ENCODE results near the gene PRRG1.
A peak's percentile ranks its signal among the peaks of the same experiment; 100 is the strongest.

Gene PRRG1

DNA sequence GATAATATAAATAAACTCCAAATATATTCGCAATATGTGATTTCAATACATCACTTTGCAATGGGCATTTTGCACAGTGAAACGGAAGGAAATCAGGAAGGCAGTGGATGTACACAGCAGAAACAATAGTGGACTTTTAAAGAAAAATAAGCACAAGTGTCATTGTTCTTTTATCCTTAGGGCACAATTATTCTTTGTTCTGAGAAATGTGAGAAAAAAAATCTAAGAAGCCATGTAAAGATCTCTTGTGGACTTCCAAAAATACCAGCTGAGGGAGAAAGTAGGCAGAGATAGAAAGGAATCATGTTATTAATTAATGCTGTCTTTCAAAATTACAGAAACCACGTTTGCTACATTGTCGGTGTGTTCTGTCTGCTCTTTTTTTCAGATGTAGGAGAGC, 17.6 kb upstream of the PRRG1 start:
- DNase-seq (ENCODE audit: low read depth), result no peak
- no peak overlapping the region for H3K4me3 ChIP-seq (ENCODE audit: low read depth, low read length)
- TF ChIP-seq, protein P1, sequence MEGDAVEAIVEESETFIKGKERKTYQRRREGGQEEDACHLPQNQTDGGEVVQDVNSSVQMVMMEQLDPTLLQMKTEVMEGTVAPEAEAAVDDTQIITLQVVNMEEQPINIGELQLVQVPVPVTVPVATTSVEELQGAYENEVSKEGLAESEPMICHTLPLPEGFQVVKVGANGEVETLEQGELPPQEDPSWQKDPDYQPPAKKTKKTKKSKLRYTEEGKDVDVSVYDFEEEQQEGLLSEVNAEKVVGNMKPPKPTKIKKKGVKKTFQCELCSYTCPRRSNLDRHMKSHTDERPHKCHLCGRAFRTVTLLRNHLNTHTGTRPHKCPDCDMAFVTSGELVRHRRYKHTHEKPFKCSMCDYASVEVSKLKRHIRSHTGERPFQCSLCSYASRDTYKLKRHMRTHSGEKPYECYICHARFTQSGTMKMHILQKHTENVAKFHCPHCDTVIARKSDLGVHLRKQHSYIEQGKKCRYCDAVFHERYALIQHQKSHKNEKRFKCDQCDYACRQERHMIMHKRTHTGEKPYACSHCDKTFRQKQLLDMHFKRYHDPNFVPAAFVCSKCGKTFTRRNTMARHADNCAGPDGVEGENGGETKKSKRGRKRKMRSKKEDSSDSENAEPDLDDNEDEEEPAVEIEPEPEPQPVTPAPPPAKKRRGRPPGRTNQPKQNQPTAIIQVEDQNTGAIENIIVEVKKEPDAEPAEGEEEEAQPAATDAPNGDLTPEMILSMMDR (conservative IDR thresholded peaks at IDR 0.05; ENCODE audit: low read depth, low read length), result no peak

DNA sequence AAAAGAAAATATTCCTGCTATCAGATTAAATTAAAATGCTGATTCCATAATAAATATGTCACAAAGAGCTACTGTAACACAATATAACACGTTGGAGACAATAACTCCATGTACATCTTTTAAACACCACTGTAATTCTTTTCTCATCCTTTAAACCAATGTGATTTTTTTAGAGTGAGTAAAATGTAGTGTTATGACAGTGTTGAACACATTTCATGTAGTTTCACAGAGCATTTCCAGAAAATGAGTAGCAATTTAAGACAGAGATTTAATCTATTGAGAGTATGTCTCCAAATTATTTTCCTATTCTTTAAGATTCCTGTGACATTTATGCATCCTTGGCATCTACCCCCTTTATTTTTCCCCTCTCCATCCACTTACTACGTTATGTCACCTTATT, 17.1 kb upstream of the PRRG1 start:
- no peak overlapping the region for H3K4me3 ChIP-seq (ENCODE audit: low read depth, low read length)
- TF ChIP-seq, protein P1 (conservative IDR thresholded peaks at IDR 0.05; ENCODE audit: low read depth, low read length), result no peak
- DNase-seq (ENCODE audit: low read depth), result no peak

DNA sequence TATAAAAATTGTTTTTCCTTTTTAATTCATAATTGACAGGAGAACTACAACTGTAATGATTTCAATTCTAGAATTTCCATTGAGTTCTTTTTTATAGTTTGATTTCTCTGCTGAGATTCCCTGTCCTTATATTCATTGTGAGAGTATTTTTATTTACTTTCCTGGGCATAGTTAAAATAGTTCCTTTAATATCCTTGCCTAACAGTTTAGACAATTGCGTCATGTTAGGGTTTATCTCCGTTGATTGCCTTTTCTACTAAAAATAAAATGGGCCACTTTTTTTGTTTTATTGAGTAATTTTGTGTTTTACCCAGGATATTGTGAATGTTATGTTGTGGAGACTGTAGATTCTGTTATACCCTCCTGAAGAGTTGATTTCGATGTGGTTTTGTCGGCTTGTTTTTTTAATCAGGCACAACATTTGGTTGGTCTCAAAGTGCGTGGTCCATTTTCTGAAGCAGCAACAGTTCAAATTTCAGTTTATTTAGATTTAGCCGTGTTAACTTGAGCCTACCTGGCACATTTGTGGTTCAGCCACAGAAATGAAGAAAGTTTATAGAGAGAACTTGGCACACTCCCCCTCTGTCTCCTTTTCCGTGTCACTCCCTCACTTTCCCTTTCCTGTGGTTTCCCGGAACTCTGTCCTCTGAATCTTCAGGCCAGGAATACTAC, 16.0 kb upstream of the PRRG1 start:
- DNase-seq (ENCODE audit: low read depth), result no peak
- H3K4me3 ChIP-seq (ENCODE audit: low read depth, low read length), result no peak overlapping the region
- TF ChIP-seq, protein P1 (conservative IDR thresholded peaks at IDR 0.05; ENCODE audit: low read depth, low read length), result no peak

DNA sequence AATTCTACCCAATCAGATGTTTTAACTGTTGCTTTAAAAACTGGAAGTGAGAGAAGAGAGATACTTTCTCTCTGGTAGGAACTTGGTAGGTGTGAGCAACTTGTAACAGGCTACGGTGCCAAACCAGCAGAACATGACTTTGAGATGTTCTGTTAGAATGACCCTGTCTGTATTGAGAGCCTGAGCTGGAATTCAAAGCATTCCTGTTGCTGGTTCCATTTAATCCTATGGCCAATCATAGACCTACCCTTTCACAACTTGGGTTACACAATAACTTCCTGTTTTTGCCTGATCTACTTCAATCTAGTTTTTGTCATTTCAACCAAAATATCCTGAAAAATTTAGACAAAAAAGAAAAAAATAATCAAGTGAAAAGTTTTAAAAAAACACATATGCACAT, 1.7 kb upstream of the PRRG1 start:
- peak; percentile 92 for DNase-seq (ENCODE audit: low read depth)
- H3K4me3 ChIP-seq (ENCODE audit: low read depth, low read length), result no peak overlapping the region
- TF ChIP-seq, protein P1 (conservative IDR thresholded peaks at IDR 0.05; ENCODE audit: low read depth, low read length), result no peak

DNA sequence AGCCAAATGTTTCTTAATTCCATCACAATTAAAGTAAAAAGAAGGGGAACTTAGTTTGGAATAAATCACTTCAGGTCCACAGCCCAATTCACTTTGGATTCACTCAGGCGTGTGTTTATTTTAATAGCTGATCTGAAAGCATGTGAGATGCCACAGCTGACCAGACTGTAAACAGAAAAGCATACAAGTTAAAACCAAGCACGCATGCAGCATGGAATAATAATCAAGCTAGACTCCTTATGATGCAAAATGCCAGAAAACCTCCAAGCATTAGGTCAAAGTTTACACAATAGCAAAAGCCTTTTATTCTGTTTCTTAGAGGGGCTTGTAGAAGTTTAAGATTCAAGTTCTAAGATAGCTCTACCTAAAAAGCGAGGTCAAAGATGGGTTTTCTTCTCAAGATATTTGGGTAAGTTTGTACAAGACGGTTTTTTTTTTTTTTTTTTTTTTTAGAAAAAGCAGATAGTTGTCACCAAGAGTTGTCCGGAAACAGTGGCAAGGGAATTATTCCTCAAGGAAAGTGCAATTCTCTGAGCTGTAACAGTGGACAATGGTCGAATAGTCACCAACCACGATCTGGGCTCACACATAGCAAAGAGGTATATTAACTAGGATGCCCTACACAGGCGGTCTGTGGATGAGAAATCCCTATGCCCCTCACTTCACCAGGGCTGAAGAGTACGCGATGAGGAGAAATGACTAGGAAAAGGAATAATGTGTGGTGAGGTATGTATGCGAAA, 763 bp upstream of the PRRG1 start:
- H3K4me3 ChIP-seq (ENCODE audit: low read depth, low read length), result peak overlapping the region; percentile 38
- TF ChIP-seq, protein P1 (conservative IDR thresholded peaks at IDR 0.05; ENCODE audit: low read depth, low read length), result no peak
- peak; percentile 70 for DNase-seq (ENCODE audit: low read depth)

DNA sequence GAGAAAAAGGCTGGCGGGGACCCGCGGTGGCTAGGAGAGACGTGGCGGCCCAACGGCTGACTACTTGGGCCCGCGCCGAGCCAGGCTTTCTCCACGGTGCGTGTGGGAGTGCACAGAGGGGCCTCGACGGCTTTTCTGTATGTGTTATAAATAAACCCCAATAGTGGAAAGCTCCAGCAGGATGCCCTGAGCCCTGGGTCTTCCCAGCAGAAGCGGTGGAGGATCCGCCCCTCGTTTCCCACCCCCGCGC, 268 bp upstream of the PRRG1 start:
- peak overlapping the region; percentile 38 for H3K4me3 ChIP-seq (ENCODE audit: low read depth, low read length)
- TF ChIP-seq, protein P1 (conservative IDR thresholded peaks at IDR 0.05; ENCODE audit: low read depth, low read length), result no peak
- DNase-seq (ENCODE audit: low read depth), result no peak

DNA sequence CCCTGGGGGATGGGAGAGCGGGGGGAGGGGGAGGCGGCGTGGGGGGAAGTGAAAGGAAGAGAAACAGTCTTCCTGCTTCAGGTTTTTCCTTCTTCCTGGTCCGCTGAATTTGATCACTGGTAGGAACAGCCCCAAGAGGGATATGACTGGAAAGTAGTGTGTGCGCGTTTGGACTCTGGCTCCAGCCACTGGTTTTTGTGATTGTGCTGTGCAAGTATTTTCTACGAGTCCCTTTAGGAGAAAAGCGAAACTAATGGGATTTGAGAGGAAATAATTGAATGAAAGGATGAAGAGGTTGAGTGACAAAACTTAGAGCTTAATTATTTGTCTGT, 836 bp downstream of the PRRG1 start:
- no peak for DNase-seq (ENCODE audit: low read depth)
- TF ChIP-seq, protein P1 (conservative IDR thresholded peaks at IDR 0.05; ENCODE audit: low read depth, low read length), result no peak
- H3K4me3 ChIP-seq (ENCODE audit: low read depth, low read length), result peak overlapping the region; percentile 77

All from choroid plexus epithelial cell (primary cell).